Endothelial cell of umbilical vein (primary cell): ENCODE measurements around the gene CCR4. TPM values are rescaled to one million over a fixed set of nuclear protein-coding genes. Genes with fewer than 3 reads are reported as not detected.

Experiments used
- BruUV-seq: library from RNA; stranded (reverse); fragments of 400-500 nt; replicated peaks from 2 replicates; lab custom pipeline; 2021; lab: Mats Ljungman, UMichigan
- CTCF ChIA-PET: fragments of 300-600, 350-600 bp; sonication (Branson Sonifier 250); formaldehyde crosslinking; loops from one replicate; lab custom pipeline; 2021; ENCODE audit warnings: antibody characterized with exemption, inconsistent platforms; lab: Charles Lee
- POLR2A ChIA-PET: fragments of 300-600, 350-600 bp; sonication (Branson Sonifier 250); formaldehyde crosslinking; loops from one replicate; lab custom pipeline; 2021; ENCODE audit warnings: antibody characterized with exemption, inconsistent platforms; lab: Charles Lee
- DNase-seq: peaks from one replicate; pipeline ENCODE4 v3.0.0-alpha.2; 2011; ENCODE audit warnings: low read depth, low spot score
- FAIRE-seq: peaks from 2 replicates; lab custom pipeline; 2011; peaks lifted over from hg19 to GRCh38; lab: Jason Lieb, UNC
- H2AFZ ChIP-seq: 2 replicates; pipeline ENCODE4 v1.6.0; 2012; ENCODE audit warnings: low read depth, low read length, control low read depth, inconsistent platforms
- H3K27ac ChIP-seq: 2 replicates; pipeline ENCODE4 v1.5.1; 2011; ENCODE audit warnings: low read depth, mild to moderate bottlenecking, control low read depth, low read length, moderate library complexity; ENCODE audit not compliant: insufficient read depth
- H3K27me3 ChIP-seq, 2 experiments: 2 replicates each; pipeline versions ENCODE4 v1.6.0 to v1.6.1; 2011; ENCODE audit warnings: low read length in 2 of 2, mixed read lengths in 1 of 2; ENCODE audit not compliant: control insufficient read depth in 2 of 2, insufficient read depth in 2 of 2
- H3K36me3 ChIP-seq, 2 experiments: 2 replicates in 1 of 2; 3 replicates in 1 of 2; pipeline ENCODE4 v1.5.1; 2011; ENCODE audit warnings: low read length in 2 of 2, mild to moderate bottlenecking in 1 of 2, moderate library complexity in 1 of 2; ENCODE audit not compliant: control insufficient read depth in 2 of 2, insufficient read depth in 2 of 2; ENCODE audit errors: extremely low read depth in 1 of 2
- H3K4me1 ChIP-seq: 3 replicates; pipeline ENCODE4 v1.5.1; 2011; ENCODE audit warnings: mild to moderate bottlenecking, low read length; ENCODE audit not compliant: control insufficient read depth, insufficient read depth; ENCODE audit errors: extremely low read depth
- H3K4me2 ChIP-seq: 2 replicates; pipeline ENCODE4 v1.6.1; 2011; ENCODE audit warnings: low read length, control low read depth, mixed read lengths; ENCODE audit not compliant: insufficient read depth
- H3K4me3 ChIP-seq, 3 experiments: fragments of 200-600 bp in 1 of 3; sonication (generic), shearing (Covaris generic) in 1 of 3; replicated peaks in 1 of 3; 2 replicates each; pipeline ENCODE4 v1.5.1; 2011 to 2016; ENCODE audit warnings: control low read depth in 3 of 3, low read length in 3 of 3, mild to moderate bottlenecking in 2 of 3, inconsistent platforms in 1 of 3, low read depth in 1 of 3, moderate library complexity in 1 of 3; ENCODE audit not compliant: insufficient read depth in 1 of 3
- H3K79me2 ChIP-seq: 2 replicates; pipeline ENCODE4 v1.6.0; 2012; ENCODE audit warnings: low read length, inconsistent platforms; ENCODE audit not compliant: control insufficient read depth, insufficient read depth
- H3K9ac ChIP-seq: replicated peaks from 2 replicates; pipeline ENCODE3; 2011; ENCODE audit warnings: low read length, control low read depth; ENCODE audit not compliant: insufficient read depth; ENCODE audit errors: extremely low read depth
- H3K9me1 ChIP-seq: replicated peaks from 3 replicates; pipeline ENCODE4 v1.6.0; 2011; ENCODE audit warnings: mild to moderate bottlenecking, low read length; ENCODE audit not compliant: control insufficient read depth, insufficient read depth; ENCODE audit errors: extremely low read depth
- H3K9me3 ChIP-seq: replicated peaks from 2 replicates; pipeline ENCODE4 v1.5.1; 2012; ENCODE audit warnings: low read length, inconsistent platforms; ENCODE audit not compliant: control insufficient read depth, insufficient read depth
- H4K20me1 ChIP-seq: replicated peaks from 2 replicates; pipeline ENCODE3; 2011; ENCODE audit warnings: mild to moderate bottlenecking, low read length; ENCODE audit not compliant: control insufficient read depth, insufficient read depth; ENCODE audit errors: extremely low read depth
- EZH2 ChIP-seq: IDR thresholded peaks from 2 replicates; pipeline ENCODE4 v1.6.1; 2012; ENCODE audit warnings: borderline replicate concordance, low read depth, mild to moderate bottlenecking, moderate library complexity, low read length, inconsistent platforms; ENCODE audit not compliant: severe bottlenecking
- FOS ChIP-seq: IDR thresholded peaks from 2 replicates; pipeline ENCODE4 v1.6.1; 2011; ENCODE audit warnings: mild to moderate bottlenecking, low read length, moderate library complexity, borderline replicate concordance; ENCODE audit not compliant: insufficient read depth
- GATA2 ChIP-seq: IDR thresholded peaks from 2 replicates; pipeline ENCODE4 v1.7.0; 2011; ENCODE audit warnings: low read depth, mild to moderate bottlenecking, moderate library complexity, mixed read lengths, low read length; ENCODE audit not compliant: insufficient read length, insufficient read depth
- JUN ChIP-seq: IDR thresholded peaks from 2 replicates; pipeline ENCODE4 v1.6.1; 2011; ENCODE audit warnings: borderline replicate concordance, low read depth; ENCODE audit not compliant: insufficient read length, insufficient read depth
- MYC ChIP-seq: IDR thresholded peaks from one replicate; pipeline ENCODE4 v1.6.1; 2011; ENCODE audit warnings: mild to moderate bottlenecking, low read depth, low read length
- POLR2A ChIP-seq: IDR thresholded peaks from 2 replicates; pipeline ENCODE4 v1.6.1; 2012; ENCODE audit warnings: low read depth, mild to moderate bottlenecking, control low read depth, low read length
- POLR2AphosphoS5 ChIP-seq: IDR thresholded peaks from 2 replicates; pipeline ENCODE4 v1.6.1; 2012; ENCODE audit warnings: low read depth, mild to moderate bottlenecking, control low read depth, low read length, moderate library complexity; ENCODE audit not compliant: insufficient read depth
- dilution Hi-C: fragments of 300-500 bp; cut with MboI; formaldehyde crosslinking; loops from one replicate; pipeline ENCODE4 v1.15.0; 2019; ENCODE audit warnings: low sequenced_read_pairs; ENCODE audit not compliant: extremely low pct_ligation_motif_present
- intact Hi-C: fragments of 100-400 bp; cut with micrococcal nuclease; formaldehyde crosslinking; loops from one replicate; pipeline ENCODE4 v1.10.0; 2022
- polyA plus RNA-seq, 4 experiments: library from polyadenylated mRNA; depleted of rRNA in 3 of 4; stranded (reverse) in 3 of 4; unstranded in 1 of 4; fragments of >200 nt; gene quantifications; 2 replicates each; pipeline versions ENCODE4 v1.2.1 to v1.2.3, GENCODE V29; 2011 to 2012; ENCODE audit warnings: missing spikeins in 1 of 4
- total RNA-seq: library from RNA; stranded (reverse); gene quantifications from 2 replicates; pipeline ENCODE4 v1.2.3, GENCODE V29; 2021
- TF ChIP-seq, protein P1 (sequence below), 2 donors: IDR thresholded peaks; 1 replicate in 1 of 2; 2 replicates in 1 of 2; pipeline ENCODE4 v1.5.1; 2011; ENCODE audit warnings: low read length in 2 of 2, mild to moderate bottlenecking in 2 of 2, moderate library complexity in 2 of 2, control low read depth in 1 of 2, inconsistent platforms in 1 of 2, low read depth in 1 of 2; ENCODE audit not compliant: insufficient read depth in 1 of 2; ENCODE audit errors: extremely low read depth in 1 of 2
- TF ChIP-seq, protein P2 (sequence below): IDR thresholded peaks from 2 replicates; pipeline ENCODE4 v1.6.1; 2011; ENCODE audit not compliant: insufficient read depth, insufficient read length

Gene CCR4
- total and polyA plus RNA-seq, 2 donors (not counting 3 experiments of a cell fraction or from before 2014, with no cell fraction given), result not detected

DNA sequence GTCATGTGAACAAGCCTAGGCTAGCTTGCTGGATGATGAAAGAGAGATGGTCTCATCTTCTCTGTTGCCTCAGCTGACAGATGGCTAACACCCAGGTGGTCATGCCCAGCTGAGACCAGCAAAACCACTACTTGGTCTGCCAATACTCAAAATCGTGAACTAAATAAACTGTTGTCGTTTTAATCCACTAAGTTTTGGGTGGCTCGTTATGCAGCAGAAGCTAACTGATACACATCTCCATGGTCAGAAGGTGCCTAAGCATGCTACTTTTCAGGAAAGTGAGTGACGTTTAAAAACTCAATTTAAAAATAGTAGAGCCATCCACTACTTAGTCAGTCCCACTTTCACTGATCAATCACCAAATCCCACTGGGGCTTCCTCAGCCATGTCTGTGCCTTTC is 52.8 kb downstream of the CCR4 start:
- no peaks in the 10 kb centered on the region for H3K27me3 ChIP-seq
- H3K9ac ChIP-seq, result no peak overlapping the region
- POLR2A ChIA-PET, result no interaction called here
- peaks cover 0 to 3% of the 10 kb centered on the region in 2 experiments for H3K36me3 ChIP-seq
- FAIRE-seq (no peak), DNase-seq (no peak)
- H3K27ac ChIP-seq, result no peak overlapping the region
- intact Hi-C loops (no loop called here), dilution Hi-C loops (no loop called here)
- H3K9me1 ChIP-seq, result no peaks in the 10 kb centered on the region
- no peak overlapping the region for H2AFZ ChIP-seq
- H3K4me1 ChIP-seq, result peaks cover 4% of the 10 kb centered on the region
- H4K20me1 ChIP-seq, result no peaks in the 10 kb centered on the region
- BruUV-seq, result no TSS peak
- no peaks in the 10 kb centered on the region for H3K79me2 ChIP-seq
- TF ChIP-seq FOS (no peak), JUN (no peak), GATA2 (no peak), MYC (no peak), POLR2AphosphoS5 (no peak), EZH2 (no peak), POLR2A (no peak)
- TF ChIP-seq, protein P1, sequence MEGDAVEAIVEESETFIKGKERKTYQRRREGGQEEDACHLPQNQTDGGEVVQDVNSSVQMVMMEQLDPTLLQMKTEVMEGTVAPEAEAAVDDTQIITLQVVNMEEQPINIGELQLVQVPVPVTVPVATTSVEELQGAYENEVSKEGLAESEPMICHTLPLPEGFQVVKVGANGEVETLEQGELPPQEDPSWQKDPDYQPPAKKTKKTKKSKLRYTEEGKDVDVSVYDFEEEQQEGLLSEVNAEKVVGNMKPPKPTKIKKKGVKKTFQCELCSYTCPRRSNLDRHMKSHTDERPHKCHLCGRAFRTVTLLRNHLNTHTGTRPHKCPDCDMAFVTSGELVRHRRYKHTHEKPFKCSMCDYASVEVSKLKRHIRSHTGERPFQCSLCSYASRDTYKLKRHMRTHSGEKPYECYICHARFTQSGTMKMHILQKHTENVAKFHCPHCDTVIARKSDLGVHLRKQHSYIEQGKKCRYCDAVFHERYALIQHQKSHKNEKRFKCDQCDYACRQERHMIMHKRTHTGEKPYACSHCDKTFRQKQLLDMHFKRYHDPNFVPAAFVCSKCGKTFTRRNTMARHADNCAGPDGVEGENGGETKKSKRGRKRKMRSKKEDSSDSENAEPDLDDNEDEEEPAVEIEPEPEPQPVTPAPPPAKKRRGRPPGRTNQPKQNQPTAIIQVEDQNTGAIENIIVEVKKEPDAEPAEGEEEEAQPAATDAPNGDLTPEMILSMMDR (IDR thresholded peaks at IDR 0.05; ENCODE audit: extremely low read depth in 1 of 2, insufficient read depth in 1 of 2, low read depth in 1 of 2, low read length in 2 of 2), result no peak
- TF ChIP-seq, protein P2, sequence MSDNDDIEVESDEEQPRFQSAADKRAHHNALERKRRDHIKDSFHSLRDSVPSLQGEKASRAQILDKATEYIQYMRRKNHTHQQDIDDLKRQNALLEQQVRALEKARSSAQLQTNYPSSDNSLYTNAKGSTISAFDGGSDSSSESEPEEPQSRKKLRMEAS, result no peak
- no peaks in the 10 kb centered on the region for H3K9me3 ChIP-seq
- no peak overlapping the region for H3K4me2 ChIP-seq
- H3K4me3 ChIP-seq, result no peak overlapping the region
- CTCF ChIA-PET, result interaction anchor here (0.9 to 1.3 kb wide), 2 partner anchors 53 to 70 kb away, joined by 3 read pairs; partner anchors contain the start of gene CCR4
